Vagina (tissue), 2 donors: ENCODE measurements around the gene PDE4D. TPM values are rescaled to one million over a fixed set of nuclear protein-coding genes. Genes with fewer than 3 reads are reported as not detected.

ENCODE experiments used
- DNase-seq, 2 donors: peaks; one replicate each; pipeline ENCODE4 v3.0.0-alpha.2; 2017; ENCODE audit errors: extremely low spot score in 2 of 2
- H3K27ac ChIP-seq: fragments of 200-600 bp; sonication (generic); one replicate; pipeline ENCODE4 v1.5.1; 2019
- H3K27me3 ChIP-seq: fragments of 200-600 bp; sonication (generic); one replicate; pipeline ENCODE4 v1.5.1; 2019
- H3K36me3 ChIP-seq, 2 donors: fragments of 200-600 bp; sonication (generic); one replicate each; pipeline ENCODE4 v1.5.1; 2017 to 2019
- H3K4me1 ChIP-seq: fragments of 200-600 bp; sonication (generic); one replicate; pipeline ENCODE4 v1.5.1; 2019
- H3K4me3 ChIP-seq, 2 donors: fragments of 200-600 bp; sonication (generic); 1 replicate in 1 of 2; 2 replicates in 1 of 2; pipeline ENCODE4 v1.5.1; 2016 to 2019
- H3K9me3 ChIP-seq: fragments of 200-600 bp; sonication (generic); one replicate; pipeline ENCODE4 v1.5.1; 2019
- CTCF ChIP-seq, 3 experiments: fragments of 450-650 bp in 2 of 3; fragments of 200-600 bp in 1 of 3; sonication (generic) in 1 of 3; IDR thresholded peaks; one replicate each; pipeline ENCODE4 v1.5.1; 2017 to 2019; ENCODE audit warnings: antibody characterized with exemption in 3 of 3, mild to moderate bottlenecking in 2 of 3, moderate library complexity in 2 of 3
- POLR2A ChIP-seq, 2 donors: fragments of 450-650 bp; IDR thresholded peaks; one replicate each; pipeline ENCODE4 v1.6.1; 2017; ENCODE audit warnings: antibody characterized with exemption in 2 of 2, mild to moderate bottlenecking in 2 of 2, moderate library complexity in 2 of 2
- POLR2AphosphoS5 ChIP-seq, 2 donors: sonication (generic); formaldehyde crosslinking; IDR thresholded peaks; one replicate each; pipeline ENCODE4 v1.9.0; 2017; ENCODE audit warnings: antibody characterized with exemption in 2 of 2, mild to moderate bottlenecking in 2 of 2, low read depth in 1 of 2; ENCODE audit not compliant: insufficient read depth in 1 of 2
- intact Hi-C: fragments of 100-400 bp; cut with DNase I; formaldehyde crosslinking; loops from one replicate; pipeline ENCODE4 v1.15.1; 2023
- total RNA-seq: library from RNA; depleted of rRNA; stranded (reverse); fragments of >200 nt; gene quantifications from one replicate; pipeline ENCODE4 v1.2.3, GENCODE V29; 2016

Gene PDE4D
- total RNA-seq, 1 donor from 2014 or later = 86.9 TPM

GRCh38 chr5:59116231-59116865 is 777.2 kb downstream of the PDE4D start:
- no peaks in the 10 kb centered on the region for H3K27me3 ChIP-seq
- no peaks in the 10 kb centered on the region for H3K9me3 ChIP-seq
- no peak overlapping the region for H3K4me3 ChIP-seq
- no peak overlapping the region for H3K27ac ChIP-seq
- intact Hi-C loops = no loop called here
- no peak for TF ChIP-seq CTCF (IDR thresholded peaks at IDR 0.05)
- TF ChIP-seq POLR2AphosphoS5 (IDR thresholded peaks at IDR 0.05; ENCODE audit: insufficient read depth in 1 of 2, low read depth in 1 of 2) = no peak
- no peak for TF ChIP-seq POLR2A (IDR thresholded peaks at IDR 0.05)
- H3K36me3 ChIP-seq = no peaks in the 10 kb centered on the region
- no peak for DNase-seq
- peaks cover 10% of the 10 kb centered on the region for H3K4me1 ChIP-seq

- DNase-seq = no peak
- TF ChIP-seq CTCF (IDR thresholded peaks at IDR 0.05) (no peak), POLR2A (IDR thresholded peaks at IDR 0.05) (no peak), POLR2AphosphoS5 (IDR thresholded peaks at IDR 0.05; ENCODE audit: insufficient read depth in 1 of 2, low read depth in 1 of 2) (no peak)
- Histone ChIP-seq H3K27me3 (no peaks in the 10 kb centered on the region), H3K36me3 (no peaks in the 10 kb centered on the region), H3K27ac (no peak overlapping the region), H3K4me1 (peaks cover 10% of the 10 kb centered on the region), H3K9me3 (no peaks in the 10 kb centered on the region), H3K4me3 (no peak overlapping the region)
- intact Hi-C loops = no loop called here
These were observed 778.2 kb downstream of the PDE4D start for GRCh38 chr5:59115345-59115744.

- Histone ChIP-seq H3K36me3 (no peaks in the 10 kb centered on the region), H3K27me3 (no peaks in the 10 kb centered on the region), H3K9me3 (no peaks in the 10 kb centered on the region), H3K4me3 (no peak overlapping the region), H3K27ac (no peak overlapping the region), H3K4me1 (peaks cover 7% of the 10 kb centered on the region)
- intact Hi-C loops = no loop called here
- TF ChIP-seq POLR2AphosphoS5 (IDR thresholded peaks at IDR 0.05; ENCODE audit: insufficient read depth in 1 of 2, low read depth in 1 of 2) (no peak), POLR2A (IDR thresholded peaks at IDR 0.05) (no peak), CTCF (IDR thresholded peaks at IDR 0.05) (no peak)
- no peak for DNase-seq
These were observed 784.1 kb downstream of the PDE4D start for GRCh38 chr5:59109383-59109782.

- Histone ChIP-seq H3K27me3 (no peaks in the 10 kb centered on the region), H3K9me3 (no peaks in the 10 kb centered on the region), H3K27ac (no peak overlapping the region), H3K4me1 (peaks cover 15% of the 10 kb centered on the region), H3K4me3 (no peak overlapping the region), H3K36me3 (no peaks in the 10 kb centered on the region)
- TF ChIP-seq POLR2AphosphoS5 (IDR thresholded peaks at IDR 0.05; ENCODE audit: insufficient read depth in 1 of 2, low read depth in 1 of 2) (peak in 1 of 2 donors; percentile 59), CTCF (IDR thresholded peaks at IDR 0.05) (no peak), POLR2A (IDR thresholded peaks at IDR 0.05) (no peak)
- no peak for DNase-seq
- intact Hi-C loops = no loop called here
These were observed 785.8 kb downstream of the PDE4D start for GRCh38 chr5:59107692-59108091.

- H3K36me3 ChIP-seq = no peaks in the 10 kb centered on the region
- intact Hi-C loops = no loop called here
- H3K4me3 ChIP-seq = no peak overlapping the region
- TF ChIP-seq POLR2AphosphoS5 (IDR thresholded peaks at IDR 0.05; ENCODE audit: insufficient read depth in 1 of 2, low read depth in 1 of 2) = no peak
- TF ChIP-seq CTCF (IDR thresholded peaks at IDR 0.05) = no peak
- TF ChIP-seq POLR2A (IDR thresholded peaks at IDR 0.05) = no peak
- peaks cover 28% of the 10 kb centered on the region for H3K4me1 ChIP-seq
- no peak for DNase-seq
- H3K27ac ChIP-seq = no peak overlapping the region
- no peaks in the 10 kb centered on the region for H3K27me3 ChIP-seq
- H3K9me3 ChIP-seq = no peaks in the 10 kb centered on the region
These were observed 789.0 kb downstream of the PDE4D start for GRCh38 chr5:59104400-59105127.
